ENCODE measurements around the gene EXOC3L2. TPM values are rescaled to one million over a fixed set of nuclear protein-coding genes. Genes with fewer than 3 reads are reported as not detected.

Gene EXOC3L2
- total RNA-seq, 2 experiments from 2014 or later, result not detected

- H3K4me1 Mint-ChIP-seq (ENCODE audit: low read depth), result peaks cover 33% of the 10 kb centered on the region
- TF ChIP-seq CTCF (IDR thresholded peaks at IDR 0.05), result no peak
- peaks cover 50% of the 10 kb centered on the region for H3K4me1 ChIP-seq (ENCODE audit: insufficient read depth, low read length)
- CTCF ChIA-PET, result interaction anchor here (0.6 to 1.3 kb wide), 3 partner anchors 11 to 228 kb away, joined by 3 to 4 read pairs (median 4); no protein-coding TSS in a partner anchor
- POLR2A ChIA-PET, result interaction anchor here (2.1 kb wide), 1 partner anchor 71 kb away, joined by 8 read pairs; the partner anchor contains the start of genes BLOC1S3 and TRAPPC6A
- no peaks in the 10 kb centered on the region for H3K9me3 ChIP-seq (ENCODE audit: control insufficient read depth in 1 of 2, insufficient read depth in 1 of 2, low read length in 2 of 2)
- H3K36me3 ChIP-seq (ENCODE audit: insufficient read depth, low read length), result peaks cover 2% of the 10 kb centered on the region
- intact Hi-C loops (cut with DNase I, micrococcal nuclease), result loop anchor here in 1 of 2 experiments (5.0 to 10.0 kb wide), 6 partner anchors 72 to 468 kb away; partner anchors contain the start of genes BLOC1S3, POLR1G, PPP1R13L and PPP1R37
- H3K36me3 Mint-ChIP-seq (ENCODE audit: low read depth), result no peaks in the 10 kb centered on the region
- H3K27me3 Mint-ChIP-seq, result peaks cover 7% of the 10 kb centered on the region
- ATAC-seq (ENCODE audit: poor library complexity) (no peak), DNase-seq (no peak)
- H3K4me3 ChIP-seq (ENCODE audit: low read length), result no peak overlapping the region
- no peaks in the 10 kb centered on the region for H3K27me3 ChIP-seq (ENCODE audit: control insufficient read depth in 1 of 2, insufficient read depth in 2 of 2, low read length in 2 of 2)
- H3K4me3 Mint-ChIP-seq, result peak overlapping the region; percentile 71
- H3K27ac ChIP-seq (ENCODE audit: low read depth in 1 of 2, low read length in 2 of 2), result no peak overlapping the region
- no peaks in the 10 kb centered on the region for H3K9me3 Mint-ChIP-seq
- no peak overlapping the region for H3K27ac Mint-ChIP-seq
Observed at GRCh38 chr19:45249261-45250033, 4.2 kb upstream of the EXOC3L2 start.

GRCh38 chr19:45247136-45247535 lies 1.9 kb upstream of the EXOC3L2 start:
- Histone ChIP-seq H3K27ac (ENCODE audit: low read depth in 1 of 2, low read length in 2 of 2) (no peak overlapping the region), H3K4me3 (ENCODE audit: low read length) (no peak overlapping the region), H3K9me3 (ENCODE audit: control insufficient read depth in 1 of 2, insufficient read depth in 1 of 2, low read length in 2 of 2) (no peaks in the 10 kb centered on the region), H3K4me1 (ENCODE audit: insufficient read depth, low read length) (peaks cover 27% of the 10 kb centered on the region), H3K27me3 (ENCODE audit: control insufficient read depth in 1 of 2, insufficient read depth in 2 of 2, low read length in 2 of 2) (no peaks in the 10 kb centered on the region), H3K36me3 (ENCODE audit: insufficient read depth, low read length) (no peaks in the 10 kb centered on the region)
- Mint-ChIP-seq H3K4me1 (ENCODE audit: low read depth) (peaks cover 12% of the 10 kb centered on the region), H3K36me3 (ENCODE audit: low read depth) (no peaks in the 10 kb centered on the region), H3K9me3 (no peaks in the 10 kb centered on the region), H3K27me3 (peaks cover 16% of the 10 kb centered on the region), H3K27ac (no peak overlapping the region), H3K4me3 (no peak overlapping the region)
- intact Hi-C loops (cut with DNase I, micrococcal nuclease), result loop anchor here in 1 of 2 experiments (5.0 kb wide), 1 partner anchor 345 kb away; no protein-coding TSS in a partner anchor
- POLR2A ChIA-PET, result no interaction called here
- CTCF ChIA-PET, result no interaction called here
- ATAC-seq (ENCODE audit: poor library complexity), result no peak
- DNase-seq, result no peak
- no peak for TF ChIP-seq CTCF (IDR thresholded peaks at IDR 0.05)

GRCh38 chr19:45245826-45246225 lies 619 bp upstream of the EXOC3L2 start:
- Histone ChIP-seq H3K9me3 (ENCODE audit: control insufficient read depth in 1 of 2, insufficient read depth in 1 of 2, low read length in 2 of 2) (no peaks in the 10 kb centered on the region), H3K4me1 (ENCODE audit: insufficient read depth, low read length) (peaks cover 20% of the 10 kb centered on the region), H3K27ac (ENCODE audit: low read depth in 1 of 2, low read length in 2 of 2) (no peak overlapping the region), H3K4me3 (ENCODE audit: low read length) (no peak overlapping the region), H3K36me3 (ENCODE audit: insufficient read depth, low read length) (no peaks in the 10 kb centered on the region), H3K27me3 (ENCODE audit: control insufficient read depth in 1 of 2, insufficient read depth in 2 of 2, low read length in 2 of 2) (no peaks in the 10 kb centered on the region)
- Mint-ChIP-seq H3K27ac (no peak overlapping the region), H3K9me3 (no peaks in the 10 kb centered on the region), H3K27me3 (peaks cover 21% of the 10 kb centered on the region), H3K4me3 (no peak overlapping the region), H3K36me3 (ENCODE audit: low read depth) (no peaks in the 10 kb centered on the region), H3K4me1 (ENCODE audit: low read depth) (peaks cover 8% of the 10 kb centered on the region)
- DNase-seq, result no peak
- no peak for ATAC-seq (ENCODE audit: poor library complexity)
- CTCF ChIA-PET, result no interaction called here
- POLR2A ChIA-PET, result no interaction called here
- intact Hi-C loops (cut with DNase I, micrococcal nuclease), result loop anchor here in 1 of 2 experiments (5.0 kb wide), 1 partner anchor 344 kb away; no protein-coding TSS in a partner anchor
- TF ChIP-seq CTCF (IDR thresholded peaks at IDR 0.05), result no peak

Measured in CD4-positive, alpha-beta T cell (primary cell).